Spleen (tissue), 11 donors: ENCODE results near the gene CCN2. TPM values are rescaled to one million over a fixed set of nuclear protein-coding genes. Genes with fewer than 3 reads are reported as not detected.

ENCODE experiments used
- DNase-seq: peaks from one replicate; pipeline ENCODE4 v3.0.0-alpha.2; 2020
- H3K27ac ChIP-seq, 8 donors: fragments of 200-600 bp; sonication (generic) in 7 of 8; 1 replicate in 4 of 8; 2 replicates in 4 of 8; pipeline versions ENCODE4 v1.5.0 to v1.8.0; 2016 to 2021; ENCODE audit warnings: inconsistent platforms in 4 of 8, mild to moderate bottlenecking in 4 of 8, moderate library complexity in 1 of 8
- H3K27me3 ChIP-seq, 7 donors: fragments of 200-600 bp; sonication (generic) in 6 of 7; replicated peaks in 1 of 7; 1 replicate in 4 of 7; 2 replicates in 3 of 7; pipeline versions ENCODE4 v1.5.0 to v1.8.0; 2016 to 2021; ENCODE audit warnings: inconsistent platforms in 3 of 7, mild to moderate bottlenecking in 1 of 7
- H3K36me3 ChIP-seq, 6 donors: fragments of 200-600 bp; sonication (generic) in 5 of 6; 1 replicate in 4 of 6; 2 replicates in 2 of 6; pipeline versions ENCODE4 v1.5.0 to v1.8.0; 2016 to 2021; ENCODE audit warnings: inconsistent platforms in 2 of 6
- H3K4me1 ChIP-seq, 6 donors: fragments of 200-600 bp; sonication (generic) in 5 of 6; 1 replicate in 3 of 6; 2 replicates in 3 of 6; pipeline versions ENCODE4 v1.5.0 to v1.8.0; 2016 to 2021; ENCODE audit warnings: inconsistent platforms in 3 of 6
- H3K4me3 ChIP-seq, 8 donors: fragments of 200-600 bp; sonication (generic) in 7 of 8; 1 replicate in 4 of 8; 2 replicates in 4 of 8; pipeline versions ENCODE4 v1.5.0 to v1.8.0; 2016 to 2021; ENCODE audit warnings: inconsistent platforms in 4 of 8, mild to moderate bottlenecking in 4 of 8, moderate library complexity in 2 of 8
- H3K9me3 ChIP-seq, 8 donors: fragments of 200-600 bp; sonication (generic) in 7 of 8; 1 replicate in 4 of 8; 2 replicates in 4 of 8; pipeline versions ENCODE4 v1.5.0 to v1.8.0; 2016 to 2021; ENCODE audit warnings: inconsistent platforms in 4 of 8
- POLR2A ChIP-seq, 3 donors: fragments of 450-650 bp; IDR thresholded peaks; one replicate each; pipeline ENCODE4 v1.5.1; 2017; ENCODE audit warnings: antibody characterized with exemption in 3 of 3, mild to moderate bottlenecking in 1 of 3
- POLR2AphosphoS5 ChIP-seq, 3 donors: sonication (generic); formaldehyde crosslinking; IDR thresholded peaks; one replicate each; pipeline ENCODE4 v1.5.1; 2017; ENCODE audit warnings: antibody characterized with exemption in 3 of 3
- WGBS, 5 donors: extraction: QIAGEN DNeasy Blood & Tissue Kit in 3 of 5; methylation state at CpG; one replicate each; pipeline versions ENCODE4 v1.1.5 to v1.1.7; 2013 to 2018; 5-methylcytosine and 5-hydroxymethylcytosine counted together
- intact Hi-C: fragments of 100-400 bp; cut with DNase I; formaldehyde crosslinking; loops from one replicate; pipeline ENCODE4 v1.15.0; 2023; ENCODE audit warnings: low total_unique reads
- polyA plus RNA-seq, 3 donors: library from polyadenylated mRNA; stranded (reverse); fragments of 200-250 nt; gene quantifications; one replicate each; pipeline ENCODE4 v1.2.1, GENCODE V29; 2013
- total RNA-seq, 7 donors: library from RNA; depleted of rRNA in 3 of 7; stranded (reverse); fragments of >200 nt in 3 of 7; fragmentation: NEBNext Ultra II Directional in 4 of 7; extraction: Animal tissue kit (Norgen Biotek cat#: 25700) in 4 of 7; gene quantifications; one replicate each; pipeline versions ENCODE4 v1.1.0 to v1.2.1, GENCODE V29; 2016 to 2021
- TF ChIP-seq, protein P1 (sequence below), 11 experiments: fragments of 200-600 bp in 7 of 11; fragments of 450-650 bp in 4 of 11; sonication (generic) in 4 of 11; IDR thresholded peaks in 8 of 11; conservative IDR thresholded peaks in 3 of 11; 1 replicate in 7 of 11; 2 replicates in 4 of 11; pipeline versions ENCODE4 v1.4.0 to v1.8.0; 2016 to 2021; ENCODE audit warnings: antibody characterized with exemption in 11 of 11, inconsistent platforms in 4 of 11, mild to moderate bottlenecking in 1 of 11
- donor health status: healthy with polysubstance abuse.
- donor health status: DM: no; HTN: no; CAD: no; lungs with moderate emphysema.
- donor health status: DM: no; HTN: no; CAD: no.
- donor health status: Bipolar disorder and iron deficiency.
- donor health status: healthy.
- donor health status: DM: no; HTN: no; CAD: no.
- donor health status: DM: yes; HTN: yes; CAD: no.

CCN2 gene
- total and polyA plus RNA-seq, 10 donors: 20.6 to 556 (median 271) TPM

DNA sequence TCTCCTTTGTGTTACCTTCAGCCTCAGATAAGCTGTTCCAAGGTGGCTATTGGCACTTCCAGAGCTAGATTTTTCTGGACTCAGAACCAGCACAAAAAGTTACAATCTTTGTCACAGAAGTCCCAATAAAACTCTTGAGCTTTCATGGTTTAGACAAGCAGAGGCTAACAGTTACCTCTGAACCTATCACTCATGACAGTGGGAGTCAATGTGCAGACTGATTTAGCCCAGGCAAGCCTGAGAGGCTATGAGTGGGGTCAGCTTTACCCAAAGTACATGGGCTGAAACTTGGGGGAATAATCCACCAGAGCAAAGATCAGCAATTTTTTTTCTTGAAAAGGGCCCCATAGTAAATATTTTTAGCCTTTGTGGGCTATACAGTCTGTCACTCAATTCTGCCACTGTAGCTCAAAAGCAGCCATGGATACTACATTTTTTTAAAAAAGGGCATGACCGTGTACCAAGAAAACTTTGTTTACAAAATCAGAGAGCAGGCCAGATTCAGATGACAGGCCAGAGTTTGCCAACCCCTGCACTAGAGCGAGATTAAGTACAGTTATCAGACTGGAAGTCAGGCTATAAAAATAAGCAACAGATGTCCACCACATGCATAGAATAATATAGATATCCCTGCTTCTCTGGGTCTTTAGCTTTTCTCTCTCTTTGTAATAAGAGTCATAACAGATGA is 20.0 kb downstream of the CCN2 start:
- Histone ChIP-seq H3K4me3 (no peak overlapping the region), H3K4me1 (no peaks in the 10 kb centered on the region), H3K9me3 (no peaks in the 10 kb centered on the region), H3K27ac (peak overlapping the region in 2 of 8 donors; percentile 5 to 24), H3K27me3 (no peaks in the 10 kb centered on the region), H3K36me3 (no peaks in the 10 kb centered on the region)
- TF ChIP-seq POLR2AphosphoS5 (IDR thresholded peaks at IDR 0.05) (no peak), POLR2A (IDR thresholded peaks at IDR 0.05) (no peak)
- 79 to 82% (median 79%) methylated on average over 2 of the region's 2 CpGs for WGBS, 5 donors
- DNase-seq: no peak
- intact Hi-C loops: no loop called here

DNA sequence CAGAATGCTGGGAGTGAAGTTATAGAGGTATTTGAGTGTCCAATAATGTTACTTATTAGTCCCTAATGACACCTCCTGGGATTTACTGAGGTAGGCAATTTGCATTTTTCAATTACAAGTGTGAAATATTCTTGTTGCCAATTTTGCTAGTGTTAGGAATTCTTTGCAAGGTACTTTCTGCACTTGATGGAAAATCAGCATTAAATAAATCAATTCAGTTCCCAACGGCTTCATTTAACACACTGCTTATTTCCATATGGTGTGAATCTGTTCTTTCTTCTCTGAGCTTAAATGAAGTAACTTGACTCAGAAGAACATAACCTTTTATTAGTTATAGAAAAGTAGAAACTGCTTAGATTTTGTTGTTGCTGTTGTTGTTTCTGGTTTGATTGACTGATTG is 21.2 kb downstream of the CCN2 start:
- Histone ChIP-seq H3K4me3 (no peak overlapping the region), H3K27ac (no peak overlapping the region), H3K4me1 (no peaks in the 10 kb centered on the region), H3K27me3 (no peaks in the 10 kb centered on the region), H3K9me3 (no peaks in the 10 kb centered on the region), H3K36me3 (no peaks in the 10 kb centered on the region)
- TF ChIP-seq, protein P1, sequence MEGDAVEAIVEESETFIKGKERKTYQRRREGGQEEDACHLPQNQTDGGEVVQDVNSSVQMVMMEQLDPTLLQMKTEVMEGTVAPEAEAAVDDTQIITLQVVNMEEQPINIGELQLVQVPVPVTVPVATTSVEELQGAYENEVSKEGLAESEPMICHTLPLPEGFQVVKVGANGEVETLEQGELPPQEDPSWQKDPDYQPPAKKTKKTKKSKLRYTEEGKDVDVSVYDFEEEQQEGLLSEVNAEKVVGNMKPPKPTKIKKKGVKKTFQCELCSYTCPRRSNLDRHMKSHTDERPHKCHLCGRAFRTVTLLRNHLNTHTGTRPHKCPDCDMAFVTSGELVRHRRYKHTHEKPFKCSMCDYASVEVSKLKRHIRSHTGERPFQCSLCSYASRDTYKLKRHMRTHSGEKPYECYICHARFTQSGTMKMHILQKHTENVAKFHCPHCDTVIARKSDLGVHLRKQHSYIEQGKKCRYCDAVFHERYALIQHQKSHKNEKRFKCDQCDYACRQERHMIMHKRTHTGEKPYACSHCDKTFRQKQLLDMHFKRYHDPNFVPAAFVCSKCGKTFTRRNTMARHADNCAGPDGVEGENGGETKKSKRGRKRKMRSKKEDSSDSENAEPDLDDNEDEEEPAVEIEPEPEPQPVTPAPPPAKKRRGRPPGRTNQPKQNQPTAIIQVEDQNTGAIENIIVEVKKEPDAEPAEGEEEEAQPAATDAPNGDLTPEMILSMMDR (IDR thresholded peaks at IDR 0.05 in 8 of 11, conservative IDR thresholded peaks at IDR 0.05 in 3 of 11): no peak
- TF ChIP-seq POLR2A (IDR thresholded peaks at IDR 0.05) (no peak), POLR2AphosphoS5 (IDR thresholded peaks at IDR 0.05) (no peak)
- no peak for DNase-seq
- WGBS, 5 donors: 80 to 89% (median 83%) methylated on average over 1 of the region's 1 CpG
- intact Hi-C loops: loop anchor here (10.0 kb wide), 1 partner anchor 235 kb away; no protein-coding TSS in a partner anchor

DNA sequence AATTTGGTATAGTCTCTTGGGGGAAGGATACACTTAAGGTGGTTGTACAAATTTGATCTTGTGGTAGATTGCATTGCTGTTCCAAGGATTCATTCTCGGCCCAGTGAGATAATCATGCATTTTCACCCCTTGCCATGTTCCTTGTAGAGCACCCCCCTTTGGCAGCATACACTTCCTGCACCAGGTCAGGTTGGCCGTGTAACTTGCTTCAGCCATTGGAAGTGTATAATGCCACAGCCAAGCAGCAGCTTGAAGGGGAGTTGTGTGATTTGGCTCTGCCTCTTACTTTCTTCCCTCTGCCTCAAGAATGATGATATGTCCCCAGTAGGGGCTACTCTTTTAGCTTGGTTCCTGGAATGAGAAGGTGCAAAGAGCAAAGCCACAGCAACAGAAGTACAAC is 21.9 kb downstream of the CCN2 start:
- Histone ChIP-seq H3K4me1 (no peaks in the 10 kb centered on the region), H3K36me3 (no peaks in the 10 kb centered on the region), H3K4me3 (no peak overlapping the region), H3K27ac (no peak overlapping the region), H3K9me3 (peaks cover 0 to 1% (median 0%) of the 10 kb centered on the region in 8 donors), H3K27me3 (no peaks in the 10 kb centered on the region)
- intact Hi-C loops: loop anchor here (10.0 kb wide), 1 partner anchor 236 kb away; no protein-coding TSS in a partner anchor
- DNase-seq: no peak
- WGBS, 5 donors: 53 to 70% (median 55%) methylated on average over 2 of the region's 2 CpGs
- no peak for TF ChIP-seq POLR2A (IDR thresholded peaks at IDR 0.05)
- no peak for TF ChIP-seq POLR2AphosphoS5 (IDR thresholded peaks at IDR 0.05)
- TF ChIP-seq, protein P1 (IDR thresholded peaks at IDR 0.05 in 8 of 11, conservative IDR thresholded peaks at IDR 0.05 in 3 of 11): no peak

DNA sequence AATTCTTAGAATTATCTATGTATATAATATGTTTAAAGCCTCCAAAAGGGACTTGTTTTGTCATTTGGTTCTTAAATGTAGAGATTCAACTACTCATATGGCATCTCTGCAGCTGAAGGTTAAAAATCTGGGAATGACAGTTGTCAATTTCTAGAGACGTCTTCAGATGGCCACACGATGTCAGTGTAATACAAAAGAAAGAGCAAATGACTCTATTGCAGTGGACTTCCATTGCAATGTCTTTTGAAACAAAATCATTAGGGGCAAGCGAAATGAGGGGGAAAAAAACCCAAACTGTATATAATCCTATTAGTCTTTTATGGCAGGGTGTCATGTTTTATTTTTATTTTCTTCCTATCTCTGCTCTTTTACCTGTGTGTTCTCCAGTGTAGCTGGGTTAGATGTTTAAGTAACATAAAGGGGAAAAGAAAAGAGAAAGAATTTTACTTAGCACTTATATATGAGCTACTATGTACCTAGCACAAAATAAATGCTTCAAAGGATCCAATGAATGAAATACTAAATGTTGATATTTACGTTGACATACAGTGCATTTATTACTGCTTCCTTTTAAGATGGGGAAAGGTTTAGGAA is 26.2 kb downstream of the CCN2 start:
- TF ChIP-seq POLR2A (IDR thresholded peaks at IDR 0.05): no peak
- TF ChIP-seq, protein P1 (IDR thresholded peaks at IDR 0.05 in 8 of 11, conservative IDR thresholded peaks at IDR 0.05 in 3 of 11): peak in 7 of 11 experiments; percentile 15 to 47 (median 32)
- no peak for TF ChIP-seq POLR2AphosphoS5 (IDR thresholded peaks at IDR 0.05)
- H3K27ac ChIP-seq: no peak overlapping the region
- H3K4me1 ChIP-seq: no peaks in the 10 kb centered on the region
- no peaks in the 10 kb centered on the region for H3K36me3 ChIP-seq
- H3K27me3 ChIP-seq: no peaks in the 10 kb centered on the region
- no peak overlapping the region for H3K4me3 ChIP-seq
- H3K9me3 ChIP-seq: peaks cover 3 to 31% (median 25%) of the 10 kb centered on the region in 8 donors
- no peak for DNase-seq
- 26 to 31% (median 28%) methylated on average over 4 of the region's 4 CpGs for WGBS, 5 donors
- intact Hi-C loops: loop anchor here (5.0 to 10.0 kb wide), 2 partner anchors 240 to 292 kb away; no protein-coding TSS in a partner anchor
